H1 (cell line): ENCODE measurements around the gene MBTPS2. TPM values are rescaled to one million over a fixed set of nuclear protein-coding genes. Genes with fewer than 3 reads are reported as not detected.

Experiments used
- CHD1 ChIP-seq: IDR thresholded peaks from 2 replicates; pipeline ENCODE4 v1.6.1; 2012; ENCODE audit warnings: low read depth, low read length, improper control_type of control experiment
- EGR1 ChIP-seq: IDR thresholded peaks from 2 replicates; pipeline ENCODE4 v1.6.1; 2011; ENCODE audit warnings: low read depth, low read length, borderline replicate concordance
- HDAC6 ChIP-seq: IDR thresholded peaks from one replicate; pipeline ENCODE4 v1.7.1; 2012; ENCODE audit warnings: low read depth, mild to moderate bottlenecking, inconsistent platforms, low read length, moderate library complexity
- KDM5A ChIP-seq: fragments of 200-600 bp; IDR thresholded peaks from 2 replicates; pipeline ENCODE4 v1.7.1; 2012; ENCODE audit warnings: mild to moderate bottlenecking, low read length, inconsistent platforms, mixed read lengths
- POU5F1 ChIP-seq: IDR thresholded peaks from 2 replicates; pipeline ENCODE4 v1.6.1; 2011; ENCODE audit warnings: low read depth, mild to moderate bottlenecking, low read length, moderate library complexity
- RAD21 ChIP-seq, 2 experiments: IDR thresholded peaks in 1 of 2; conservative IDR thresholded peaks in 1 of 2; 2 replicates each; pipeline ENCODE4 v1.6.1; 2011; ENCODE audit warnings: low read depth in 2 of 2, low read length in 2 of 2, improper control_type of control experiment in 1 of 2, inconsistent platforms in 1 of 2, mild to moderate bottlenecking in 1 of 2, moderate library complexity in 1 of 2
- SRF ChIP-seq: IDR thresholded peaks from 2 replicates; pipeline ENCODE4 v1.6.1; 2011; ENCODE audit warnings: mild to moderate bottlenecking, low read depth, low read length, moderate library complexity
- polyA plus RNA-seq, 7 experiments: library from polyadenylated mRNA; depleted of rRNA in 3 of 7; stranded (reverse) in 5 of 7; unstranded in 2 of 7; fragments of >200 nt in 5 of 7; fragments of 200-250 nt in 2 of 7; gene quantifications; 1 replicate in 5 of 7; 2 replicates in 1 of 7; 4 replicates in 1 of 7; pipeline versions ENCODE4 v1.2.1 to v1.2.3, GENCODE V29; 2011 to 2013; ENCODE audit warnings: missing spikeins in 2 of 7, mixed read lengths in 2 of 7
- total RNA-seq: library from RNA; stranded (reverse); fragmentation: NEBNext Ultra II Directional; extraction: Animal tissue kit (Norgen Biotek cat#: 25700); gene quantifications from 2 replicates; pipeline ENCODE4 v1.2.1, GENCODE V29; 2021
- TF ChIP-seq, protein P1 (sequence below): IDR thresholded peaks from 2 replicates; pipeline ENCODE4 v1.6.1; 2012; ENCODE audit warnings: inconsistent platforms

MBTPS2 gene
- total and polyA plus RNA-seq, 2 of the 8 experiments (the other 6 are each of a cell fraction or from before 2014, with no cell fraction given) = 4.3 to 7.4 TPM

DNA sequence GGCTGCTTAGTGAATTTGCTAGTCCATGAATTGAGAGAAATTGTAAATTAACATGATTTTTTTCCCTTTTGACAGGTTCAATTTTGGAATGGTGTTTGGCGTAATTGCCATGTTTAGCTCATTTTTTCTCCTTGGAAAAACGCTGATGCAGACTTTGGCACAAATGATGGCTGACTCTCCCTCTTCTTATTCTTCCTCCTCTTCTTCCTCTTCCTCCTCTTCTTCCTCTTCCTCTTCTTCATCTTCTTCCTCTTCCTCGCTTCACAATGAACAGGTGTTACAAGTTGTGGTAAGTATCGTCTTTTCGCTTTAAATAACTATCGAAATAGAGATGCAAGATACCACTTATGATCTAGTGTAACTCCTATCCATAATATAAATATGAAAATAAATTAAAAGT is 5.7 kb downstream of the MBTPS2 start (continued):
- TF ChIP-seq RAD21 (IDR thresholded peaks at IDR 0.05 in 1 of 2, conservative IDR thresholded peaks at IDR 0.05 in 1 of 2; ENCODE audit: low read depth in 2 of 2, low read length in 2 of 2) (no peak), KDM5A (no peak), POU5F1 (no peak), EGR1 (no peak), SRF (no peak), CHD1 (no peak), HDAC6 (no peak)
- TF ChIP-seq, protein P1, sequence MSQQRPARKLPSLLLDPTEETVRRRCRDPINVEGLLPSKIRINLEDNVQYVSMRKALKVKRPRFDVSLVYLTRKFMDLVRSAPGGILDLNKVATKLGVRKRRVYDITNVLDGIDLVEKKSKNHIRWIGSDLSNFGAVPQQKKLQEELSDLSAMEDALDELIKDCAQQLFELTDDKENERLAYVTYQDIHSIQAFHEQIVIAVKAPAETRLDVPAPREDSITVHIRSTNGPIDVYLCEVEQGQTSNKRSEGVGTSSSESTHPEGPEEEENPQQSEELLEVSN = no peak
